ENCODE data around the gene TBKBP1. TPM values are rescaled to one million over a fixed set of nuclear protein-coding genes. Genes with fewer than 3 reads are reported as not detected.

TBKBP1 gene
- total RNA-seq, 1 donor from 2014 or later: 13.6 TPM

DNA sequence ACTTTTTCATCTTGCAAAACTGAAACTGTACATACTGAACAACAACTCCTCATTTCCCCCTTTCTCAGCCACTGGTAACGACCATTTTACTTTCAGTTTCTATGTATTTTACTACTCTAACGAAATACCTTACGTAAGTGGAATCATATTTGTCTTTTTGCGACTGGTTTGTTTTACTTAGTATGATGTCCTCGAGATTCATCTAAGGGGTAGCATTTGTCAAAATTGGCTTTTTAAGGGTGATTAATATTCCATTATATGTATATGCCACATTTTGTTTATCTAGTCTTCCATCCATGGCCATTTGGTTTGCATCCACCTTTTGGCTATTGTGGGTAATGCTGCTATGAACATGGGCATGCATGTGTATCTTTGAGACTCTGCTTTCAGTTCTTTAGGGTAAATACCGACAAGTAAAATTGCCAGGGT, 33.9 kb upstream of the TBKBP1 start:
- Mint-ChIP-seq H3K4me1 (ENCODE audit: low read depth) (peaks cover 5% of the 10 kb centered on the region), H3K4me3 (ENCODE audit: unreplicated experiment) (no peak overlapping the region), H3K27ac (ENCODE audit: unreplicated experiment) (no peak overlapping the region), H3K27me3 (ENCODE audit: low read depth) (no peaks in the 10 kb centered on the region), H3K9me3 (ENCODE audit: low read depth) (no peaks in the 10 kb centered on the region), H3K36me3 (ENCODE audit: low read depth) (peaks cover 30% of the 10 kb centered on the region)
- TF ChIP-seq CTCF (IDR thresholded peaks at IDR 0.05): peak; percentile 9
- DNase-seq (ENCODE audit: low spot score): no peak

DNA sequence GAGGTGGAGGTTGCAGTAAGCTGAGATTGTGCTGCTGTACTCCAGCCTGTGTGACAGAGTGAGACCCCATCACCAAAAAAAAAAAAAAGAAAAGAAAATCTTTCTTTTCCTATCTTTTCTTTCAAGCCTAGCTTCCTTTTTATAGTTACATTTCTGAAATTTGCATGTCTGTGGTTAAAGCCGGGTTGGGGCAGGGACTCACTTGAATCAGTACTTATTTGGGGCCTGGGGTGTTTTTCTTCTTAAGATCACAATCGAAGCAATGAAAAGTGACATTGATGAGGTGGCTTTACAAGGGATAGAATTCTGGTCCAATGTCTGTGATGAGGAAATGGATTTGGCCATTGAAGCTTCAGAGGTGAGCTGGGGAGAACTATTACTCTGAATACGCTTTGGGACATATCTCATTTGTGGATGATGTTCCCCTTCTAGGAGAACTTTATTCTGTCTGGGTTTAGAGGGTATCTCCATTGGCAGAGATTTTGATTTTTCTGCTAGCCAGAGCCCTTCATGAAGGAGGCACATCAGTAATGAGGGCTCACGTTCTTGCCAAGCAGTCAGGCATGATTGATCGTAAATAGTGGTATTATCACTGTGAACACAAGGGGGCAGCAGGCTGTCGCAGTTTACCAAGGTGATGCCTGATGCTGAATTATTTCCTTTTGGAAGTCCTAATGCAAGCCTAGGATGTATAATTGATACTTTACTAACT, 29.9 kb upstream of the TBKBP1 start:
- Mint-ChIP-seq H3K27ac (ENCODE audit: unreplicated experiment) (no peak overlapping the region), H3K9me3 (ENCODE audit: low read depth) (no peaks in the 10 kb centered on the region), H3K36me3 (ENCODE audit: low read depth) (peaks cover 32% of the 10 kb centered on the region), H3K27me3 (ENCODE audit: low read depth) (no peaks in the 10 kb centered on the region), H3K4me1 (ENCODE audit: low read depth) (no peaks in the 10 kb centered on the region), H3K4me3 (ENCODE audit: unreplicated experiment) (no peak overlapping the region)
- TF ChIP-seq CTCF (IDR thresholded peaks at IDR 0.05): peak; percentile 86
- no peak for DNase-seq (ENCODE audit: low spot score)

DNA sequence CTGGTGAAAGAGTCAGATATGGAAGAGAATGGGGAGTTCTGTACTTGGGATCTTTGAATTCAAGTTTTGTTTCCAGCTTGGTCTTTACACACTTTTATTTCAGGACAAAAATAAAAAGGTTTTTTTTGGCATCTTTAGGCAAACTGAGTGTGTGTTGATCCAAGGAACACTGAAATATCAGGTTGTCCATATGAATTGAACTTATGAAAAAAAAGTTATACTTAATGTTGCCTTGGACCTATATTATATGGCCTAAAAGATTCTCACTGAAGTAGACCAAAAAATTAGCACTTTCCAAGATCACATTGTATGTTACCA, 29.4 kb upstream of the TBKBP1 start:
- no peaks in the 10 kb centered on the region for H3K27me3 Mint-ChIP-seq (ENCODE audit: low read depth)
- no peak overlapping the region for H3K27ac Mint-ChIP-seq (ENCODE audit: unreplicated experiment)
- H3K36me3 Mint-ChIP-seq (ENCODE audit: low read depth): peaks cover 33% of the 10 kb centered on the region
- peak; percentile 59 for TF ChIP-seq CTCF (IDR thresholded peaks at IDR 0.05)
- no peak for DNase-seq (ENCODE audit: low spot score)
- no peaks in the 10 kb centered on the region for H3K4me1 Mint-ChIP-seq (ENCODE audit: low read depth)
- H3K9me3 Mint-ChIP-seq (ENCODE audit: low read depth): no peaks in the 10 kb centered on the region
- no peak overlapping the region for H3K4me3 Mint-ChIP-seq (ENCODE audit: unreplicated experiment)

- no peak overlapping the region for H3K4me3 Mint-ChIP-seq (ENCODE audit: unreplicated experiment)
- H3K4me1 Mint-ChIP-seq (ENCODE audit: low read depth): no peaks in the 10 kb centered on the region
- H3K9me3 Mint-ChIP-seq (ENCODE audit: low read depth): no peaks in the 10 kb centered on the region
- no peaks in the 10 kb centered on the region for H3K27me3 Mint-ChIP-seq (ENCODE audit: low read depth)
- peaks cover 38% of the 10 kb centered on the region for H3K36me3 Mint-ChIP-seq (ENCODE audit: low read depth)
- DNase-seq (ENCODE audit: low spot score): no peak
- H3K27ac Mint-ChIP-seq (ENCODE audit: unreplicated experiment): peak overlapping the region; percentile 18
- TF ChIP-seq CTCF (IDR thresholded peaks at IDR 0.05): no peak
These were observed 28.3 kb upstream of the TBKBP1 start for GRCh38 chr17:47665655-47666054.

DNA sequence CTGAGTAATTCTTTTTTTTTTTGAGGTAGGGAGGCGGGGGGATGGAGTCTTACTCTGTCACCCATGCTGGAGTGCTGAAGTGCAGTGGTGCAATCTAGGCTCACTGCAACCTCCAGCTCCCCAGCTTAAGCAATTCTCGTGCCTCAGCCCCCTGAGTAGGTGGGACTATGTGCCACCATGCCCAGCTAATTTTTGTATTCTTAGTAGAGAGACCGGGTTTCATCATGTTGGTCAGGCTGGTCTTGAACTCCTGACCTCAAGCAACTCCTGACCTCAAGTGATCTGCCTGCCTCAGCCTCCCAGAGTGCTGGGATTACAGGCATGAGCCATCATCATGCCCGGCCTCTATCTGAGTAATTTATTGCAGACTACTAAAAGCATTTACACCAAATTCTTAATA, 24.9 kb upstream of the TBKBP1 start:
- no peak for TF ChIP-seq CTCF (IDR thresholded peaks at IDR 0.05)
- Mint-ChIP-seq H3K9me3 (ENCODE audit: low read depth) (no peaks in the 10 kb centered on the region), H3K4me3 (ENCODE audit: unreplicated experiment) (no peak overlapping the region), H3K27ac (ENCODE audit: unreplicated experiment) (no peak overlapping the region), H3K36me3 (ENCODE audit: low read depth) (peaks cover 55% of the 10 kb centered on the region), H3K4me1 (ENCODE audit: low read depth) (no peaks in the 10 kb centered on the region), H3K27me3 (ENCODE audit: low read depth) (no peaks in the 10 kb centered on the region)
- no peak for DNase-seq (ENCODE audit: low spot score)

Data from chondrocyte (in vitro differentiated cells).